Endothelial cell of umbilical vein (primary cell): ENCODE results near the gene IYD. TPM values are rescaled to one million over a fixed set of nuclear protein-coding genes. Genes with fewer than 3 reads are reported as not detected.

Experiments
- BruUV-seq: library from RNA; stranded (reverse); fragments of 400-500 nt; replicated peaks from 2 replicates; lab custom pipeline; 2021; lab: Mats Ljungman, UMichigan
- CTCF ChIA-PET: fragments of 300-600, 350-600 bp; sonication (Branson Sonifier 250); formaldehyde crosslinking; loops from one replicate; lab custom pipeline; 2021; ENCODE audit warnings: antibody characterized with exemption, inconsistent platforms; lab: Charles Lee
- POLR2A ChIA-PET: fragments of 300-600, 350-600 bp; sonication (Branson Sonifier 250); formaldehyde crosslinking; loops from one replicate; lab custom pipeline; 2021; ENCODE audit warnings: antibody characterized with exemption, inconsistent platforms; lab: Charles Lee
- DNase-seq: peaks from one replicate; pipeline ENCODE4 v3.0.0-alpha.2; 2011; ENCODE audit warnings: low read depth, low spot score
- FAIRE-seq: peaks from 2 replicates; lab custom pipeline; 2011; peaks lifted over from hg19 to GRCh38; lab: Jason Lieb, UNC
- H2AFZ ChIP-seq: 2 replicates; pipeline ENCODE4 v1.6.0; 2012; ENCODE audit warnings: low read depth, low read length, control low read depth, inconsistent platforms
- H3K27ac ChIP-seq: 2 replicates; pipeline ENCODE4 v1.5.1; 2011; ENCODE audit warnings: low read depth, mild to moderate bottlenecking, control low read depth, low read length, moderate library complexity; ENCODE audit not compliant: insufficient read depth
- H3K27me3 ChIP-seq, 2 experiments: 2 replicates each; pipeline versions ENCODE4 v1.6.0 to v1.6.1; 2011; ENCODE audit warnings: low read length in 2 of 2, mixed read lengths in 1 of 2; ENCODE audit not compliant: control insufficient read depth in 2 of 2, insufficient read depth in 2 of 2
- H3K36me3 ChIP-seq, 2 experiments: 2 replicates in 1 of 2; 3 replicates in 1 of 2; pipeline ENCODE4 v1.5.1; 2011; ENCODE audit warnings: low read length in 2 of 2, mild to moderate bottlenecking in 1 of 2, moderate library complexity in 1 of 2; ENCODE audit not compliant: control insufficient read depth in 2 of 2, insufficient read depth in 2 of 2; ENCODE audit errors: extremely low read depth in 1 of 2
- H3K4me1 ChIP-seq: 3 replicates; pipeline ENCODE4 v1.5.1; 2011; ENCODE audit warnings: mild to moderate bottlenecking, low read length; ENCODE audit not compliant: control insufficient read depth, insufficient read depth; ENCODE audit errors: extremely low read depth
- H3K4me2 ChIP-seq: 2 replicates; pipeline ENCODE4 v1.6.1; 2011; ENCODE audit warnings: low read length, control low read depth, mixed read lengths; ENCODE audit not compliant: insufficient read depth
- H3K4me3 ChIP-seq, 3 experiments: fragments of 200-600 bp in 1 of 3; sonication (generic), shearing (Covaris generic) in 1 of 3; replicated peaks in 1 of 3; 2 replicates each; pipeline ENCODE4 v1.5.1; 2011 to 2016; ENCODE audit warnings: control low read depth in 3 of 3, low read length in 3 of 3, mild to moderate bottlenecking in 2 of 3, inconsistent platforms in 1 of 3, low read depth in 1 of 3, moderate library complexity in 1 of 3; ENCODE audit not compliant: insufficient read depth in 1 of 3
- H3K79me2 ChIP-seq: 2 replicates; pipeline ENCODE4 v1.6.0; 2012; ENCODE audit warnings: low read length, inconsistent platforms; ENCODE audit not compliant: control insufficient read depth, insufficient read depth
- H3K9ac ChIP-seq: replicated peaks from 2 replicates; pipeline ENCODE3; 2011; ENCODE audit warnings: low read length, control low read depth; ENCODE audit not compliant: insufficient read depth; ENCODE audit errors: extremely low read depth
- H3K9me1 ChIP-seq: replicated peaks from 3 replicates; pipeline ENCODE4 v1.6.0; 2011; ENCODE audit warnings: mild to moderate bottlenecking, low read length; ENCODE audit not compliant: control insufficient read depth, insufficient read depth; ENCODE audit errors: extremely low read depth
- H3K9me3 ChIP-seq: replicated peaks from 2 replicates; pipeline ENCODE4 v1.5.1; 2012; ENCODE audit warnings: low read length, inconsistent platforms; ENCODE audit not compliant: control insufficient read depth, insufficient read depth
- H4K20me1 ChIP-seq: replicated peaks from 2 replicates; pipeline ENCODE3; 2011; ENCODE audit warnings: mild to moderate bottlenecking, low read length; ENCODE audit not compliant: control insufficient read depth, insufficient read depth; ENCODE audit errors: extremely low read depth
- CTCF ChIP-seq, 2 donors: IDR thresholded peaks; 1 replicate in 1 of 2; 2 replicates in 1 of 2; pipeline ENCODE4 v1.5.1; 2011; ENCODE audit warnings: low read length in 2 of 2, mild to moderate bottlenecking in 2 of 2, moderate library complexity in 2 of 2, control low read depth in 1 of 2, inconsistent platforms in 1 of 2, low read depth in 1 of 2; ENCODE audit not compliant: insufficient read depth in 1 of 2; ENCODE audit errors: extremely low read depth in 1 of 2
- EZH2 ChIP-seq: IDR thresholded peaks from 2 replicates; pipeline ENCODE4 v1.6.1; 2012; ENCODE audit warnings: borderline replicate concordance, low read depth, mild to moderate bottlenecking, moderate library complexity, low read length, inconsistent platforms; ENCODE audit not compliant: severe bottlenecking
- FOS ChIP-seq: IDR thresholded peaks from 2 replicates; pipeline ENCODE4 v1.6.1; 2011; ENCODE audit warnings: mild to moderate bottlenecking, low read length, moderate library complexity, borderline replicate concordance; ENCODE audit not compliant: insufficient read depth
- GATA2 ChIP-seq: IDR thresholded peaks from 2 replicates; pipeline ENCODE4 v1.7.0; 2011; ENCODE audit warnings: low read depth, mild to moderate bottlenecking, moderate library complexity, mixed read lengths, low read length; ENCODE audit not compliant: insufficient read length, insufficient read depth
- JUN ChIP-seq: IDR thresholded peaks from 2 replicates; pipeline ENCODE4 v1.6.1; 2011; ENCODE audit warnings: borderline replicate concordance, low read depth; ENCODE audit not compliant: insufficient read length, insufficient read depth
- MYC ChIP-seq: IDR thresholded peaks from one replicate; pipeline ENCODE4 v1.6.1; 2011; ENCODE audit warnings: mild to moderate bottlenecking, low read depth, low read length
- POLR2A ChIP-seq: IDR thresholded peaks from 2 replicates; pipeline ENCODE4 v1.6.1; 2012; ENCODE audit warnings: low read depth, mild to moderate bottlenecking, control low read depth, low read length
- POLR2AphosphoS5 ChIP-seq: IDR thresholded peaks from 2 replicates; pipeline ENCODE4 v1.6.1; 2012; ENCODE audit warnings: low read depth, mild to moderate bottlenecking, control low read depth, low read length, moderate library complexity; ENCODE audit not compliant: insufficient read depth
- dilution Hi-C: fragments of 300-500 bp; cut with MboI; formaldehyde crosslinking; loops from one replicate; pipeline ENCODE4 v1.15.0; 2019; ENCODE audit warnings: low sequenced_read_pairs; ENCODE audit not compliant: extremely low pct_ligation_motif_present
- intact Hi-C: fragments of 100-400 bp; cut with micrococcal nuclease; formaldehyde crosslinking; loops from one replicate; pipeline ENCODE4 v1.10.0; 2022
- polyA plus RNA-seq, 4 experiments: library from polyadenylated mRNA; depleted of rRNA in 3 of 4; stranded (reverse) in 3 of 4; unstranded in 1 of 4; fragments of >200 nt; gene quantifications; 2 replicates each; pipeline versions ENCODE4 v1.2.1 to v1.2.3, GENCODE V29; 2011 to 2012; ENCODE audit warnings: missing spikeins in 1 of 4
- total RNA-seq: library from RNA; stranded (reverse); gene quantifications from 2 replicates; pipeline ENCODE4 v1.2.3, GENCODE V29; 2021

Gene IYD
- total and polyA plus RNA-seq, 2 donors (not counting 3 experiments of a cell fraction or from before 2014, with no cell fraction given): not detected

- H3K4me3 ChIP-seq: no peak overlapping the region
- H3K9me3 ChIP-seq: no peaks in the 10 kb centered on the region
- POLR2A ChIA-PET: no interaction called here
- no peaks in the 10 kb centered on the region for H3K36me3 ChIP-seq
- H3K27me3 ChIP-seq: peaks cover 0 to 7% of the 10 kb centered on the region in 2 experiments
- H3K27ac ChIP-seq: no peak overlapping the region
- H3K9me1 ChIP-seq: no peaks in the 10 kb centered on the region
- no peak for DNase-seq
- CTCF ChIA-PET: no interaction called here
- no peak for TF ChIP-seq EZH2
- no peak for TF ChIP-seq POLR2A
- TF ChIP-seq POLR2AphosphoS5: no peak
- no peak for TF ChIP-seq FOS
- TF ChIP-seq JUN: no peak
- TF ChIP-seq MYC: no peak
- no peak for TF ChIP-seq GATA2
- TF ChIP-seq CTCF (IDR thresholded peaks at IDR 0.05; ENCODE audit: extremely low read depth in 1 of 2, insufficient read depth in 1 of 2, low read depth in 1 of 2, low read length in 2 of 2): no peak
- H3K4me2 ChIP-seq: no peak overlapping the region
- intact Hi-C loops: no loop called here
- no peaks in the 10 kb centered on the region for H4K20me1 ChIP-seq
- no peak overlapping the region for H3K9ac ChIP-seq
- no TSS peak for BruUV-seq
- no peaks in the 10 kb centered on the region for H3K4me1 ChIP-seq
- H3K79me2 ChIP-seq: no peaks in the 10 kb centered on the region
- no peak for FAIRE-seq
- dilution Hi-C loops: no loop called here
- no peak overlapping the region for H2AFZ ChIP-seq
Observed at GRCh38 chr6:150439373-150439772, 70.6 kb downstream of the IYD start.
